AG04450 (cell line): ENCODE measurements around the gene BPIFB1. TPM values are rescaled to one million over a fixed set of nuclear protein-coding genes. Genes with fewer than 3 reads are reported as not detected.

ENCODE experiments used
- CTCF ChIA-PET: fragments of 300-600, 350-600 bp; formaldehyde crosslinking; extraction: SDS; loops from one replicate; lab custom pipeline; 2022; ENCODE audit warnings: antibody characterized with exemption, inconsistent platforms; lab: Charles Lee
- POLR2A ChIA-PET: fragments of 350-600 bp; formaldehyde crosslinking; extraction: SDS; loops from one replicate; lab custom pipeline; 2021; ENCODE audit warnings: antibody characterized with exemption, inconsistent platforms; lab: Yijun Ruan, JAX
- DNase-seq: peaks from one replicate; pipeline ENCODE4 v3.0.0-alpha.2; 2011; ENCODE audit warnings: low read depth, low spot score
- H3K27ac ChIP-seq: one replicate; pipeline ENCODE4 v1.5.1; 2012; ENCODE audit warnings: low read depth, low read length, control low read depth
- H3K27me3 ChIP-seq: one replicate; pipeline ENCODE4 v1.6.0; 2012; ENCODE audit warnings: low read length; ENCODE audit not compliant: control insufficient read depth, insufficient read depth
- H3K4me3 ChIP-seq: 2 replicates; pipeline ENCODE4 v1.5.1; 2011; ENCODE audit warnings: mild to moderate bottlenecking, low read depth, low read length, control low read depth
- H3K9me3 ChIP-seq: 2 replicates; pipeline ENCODE4 v1.5.1; 2012; ENCODE audit warnings: low read length; ENCODE audit not compliant: control insufficient read depth, insufficient read depth
- CTCF ChIP-seq: IDR thresholded peaks from 2 replicates; pipeline ENCODE4 v1.5.1; 2011; ENCODE audit warnings: low read depth, low read length, control low read depth, inconsistent platforms
- polyA plus RNA-seq: library from polyadenylated mRNA; depleted of rRNA; stranded (reverse); fragments of >200 nt; gene quantifications from 2 replicates; pipeline ENCODE4 v1.2.3, GENCODE V29; 2011

BPIFB1 gene
- polyA plus RNA-seq, 1 experiment, result not detected

- CTCF ChIA-PET, result no interaction called here
- no peaks in the 10 kb centered on the region for H3K9me3 ChIP-seq
- POLR2A ChIA-PET, result no interaction called here
- TF ChIP-seq CTCF, result no peak
- no peak overlapping the region for H3K27ac ChIP-seq
- H3K4me3 ChIP-seq, result no peak overlapping the region
- DNase-seq, result no peak
- H3K27me3 ChIP-seq, result no peaks in the 10 kb centered on the region
These were observed 65.3 kb downstream of the BPIFB1 start for GRCh38 chr20:33348136-33348937.

DNA sequence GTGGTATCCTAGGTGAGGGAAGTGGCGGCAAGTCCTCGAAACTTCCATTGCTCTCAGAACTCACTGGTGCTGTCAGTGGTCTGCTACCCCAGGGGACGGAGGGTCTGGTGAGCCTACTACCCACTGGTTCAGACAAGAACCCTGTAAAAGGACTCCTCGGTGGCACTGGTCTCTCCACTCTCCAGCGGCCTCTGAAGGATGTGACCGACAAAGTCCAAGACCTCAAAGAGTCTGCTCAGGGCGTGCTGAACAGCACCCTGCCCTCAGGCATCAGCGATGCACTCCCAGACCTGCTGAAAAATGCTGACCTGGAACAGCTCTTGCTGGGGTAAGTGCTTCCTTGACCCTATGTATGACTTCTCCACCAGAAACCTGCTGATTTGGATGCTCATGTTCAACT lies 66.5 kb downstream of the BPIFB1 start:
- H3K4me3 ChIP-seq, result no peak overlapping the region
- ChIA-PET POLR2A (no interaction called here), CTCF (no interaction called here)
- DNase-seq, result no peak
- TF ChIP-seq CTCF, result no peak
- no peaks in the 10 kb centered on the region for H3K9me3 ChIP-seq
- no peaks in the 10 kb centered on the region for H3K27me3 ChIP-seq
- H3K27ac ChIP-seq, result no peak overlapping the region

DNA sequence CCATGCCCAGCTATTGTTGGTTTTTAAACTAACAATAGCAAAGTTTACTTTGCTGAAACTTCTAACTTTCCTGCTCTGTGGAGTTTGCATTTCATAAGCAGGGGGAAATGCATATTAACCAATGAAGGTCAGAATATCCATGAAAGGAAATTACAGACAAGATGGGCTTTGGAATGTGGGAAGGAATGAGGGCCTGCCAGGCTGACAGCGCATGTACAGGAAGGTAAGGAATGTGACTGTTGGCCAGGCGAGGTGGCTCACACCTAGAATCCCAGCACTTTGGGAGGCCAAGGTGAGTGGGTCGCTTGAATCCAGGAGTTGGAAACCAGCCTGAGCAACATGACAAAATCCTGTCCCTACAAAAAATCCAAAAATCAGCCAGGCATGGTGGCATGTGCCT lies 68.7 kb downstream of the BPIFB1 start:
- CTCF ChIA-PET, result no interaction called here
- H3K4me3 ChIP-seq, result no peak overlapping the region
- TF ChIP-seq CTCF, result no peak
- no peaks in the 10 kb centered on the region for H3K9me3 ChIP-seq
- no peak for DNase-seq
- POLR2A ChIA-PET, result no interaction called here
- no peaks in the 10 kb centered on the region for H3K27me3 ChIP-seq
- no peak overlapping the region for H3K27ac ChIP-seq

DNA sequence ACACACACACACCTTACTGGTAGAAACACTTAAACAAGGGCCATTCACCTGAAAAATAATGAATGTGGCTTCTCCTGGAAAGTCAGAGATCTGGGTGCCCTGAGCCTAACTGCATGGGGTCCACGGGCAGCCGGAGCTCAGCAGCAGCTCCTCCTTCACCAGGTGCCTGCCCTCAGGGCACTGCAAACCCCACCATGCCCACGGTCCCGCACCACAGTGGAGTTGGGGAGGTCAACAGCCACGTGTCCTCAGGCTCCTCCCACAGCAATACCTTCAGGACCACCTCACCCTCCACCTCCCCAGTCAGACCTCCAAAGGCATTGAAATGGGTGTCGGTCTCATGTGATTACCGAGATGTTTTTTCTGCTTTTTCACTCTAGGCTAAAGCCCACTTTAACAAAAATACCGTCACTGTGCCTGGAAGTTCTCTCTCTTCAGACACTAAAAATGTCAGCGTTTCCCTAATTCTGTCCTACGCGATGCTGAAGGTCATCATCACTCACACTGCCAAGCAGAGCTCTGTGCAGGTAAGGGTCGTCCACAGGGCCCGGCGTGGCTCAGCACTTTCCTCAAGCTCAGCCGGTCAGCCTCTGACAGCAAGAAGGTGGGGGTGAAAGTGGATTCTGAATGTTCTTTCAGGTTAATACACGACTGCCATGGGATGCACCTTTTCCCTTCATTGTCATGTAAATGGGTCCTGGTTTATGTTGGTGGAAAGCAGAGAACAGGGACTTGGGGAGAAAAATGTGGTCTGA lies 69.4 kb downstream of the BPIFB1 start:
- ChIA-PET CTCF (no interaction called here), POLR2A (no interaction called here)
- no peak overlapping the region for H3K27ac ChIP-seq
- TF ChIP-seq CTCF, result no peak
- H3K4me3 ChIP-seq, result no peak overlapping the region
- H3K9me3 ChIP-seq, result no peaks in the 10 kb centered on the region
- DNase-seq, result no peak
- H3K27me3 ChIP-seq, result no peaks in the 10 kb centered on the region

DNA sequence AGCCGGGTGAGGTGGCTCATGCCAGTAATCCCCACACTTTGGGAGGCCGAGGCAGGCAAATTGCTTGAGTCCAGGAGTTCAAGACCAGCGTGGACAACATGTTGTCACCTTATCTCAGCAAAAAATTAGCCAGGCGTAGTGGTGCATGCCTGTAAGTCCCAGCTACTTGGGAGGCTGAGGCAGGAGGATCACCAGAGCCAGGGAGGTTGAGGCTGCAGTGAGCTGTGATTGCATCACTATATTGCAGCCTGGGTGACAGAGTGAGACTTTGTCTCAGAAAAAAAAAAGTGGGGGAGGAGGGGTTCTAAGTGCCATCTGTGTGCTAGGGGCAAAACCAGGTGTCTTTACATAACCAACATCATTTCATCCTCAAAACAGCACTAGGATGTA lies 70.0 kb downstream of the BPIFB1 start:
- Histone ChIP-seq H3K4me3 (no peak overlapping the region), H3K27me3 (no peaks in the 10 kb centered on the region), H3K9me3 (no peaks in the 10 kb centered on the region), H3K27ac (no peak overlapping the region)
- TF ChIP-seq CTCF, result no peak
- ChIA-PET CTCF (no interaction called here), POLR2A (no interaction called here)
- DNase-seq, result no peak
